GM19099 (cell line): ENCODE measurements around the gene IFNAR2.

Experiments
- POLR2A ChIP-seq: IDR thresholded peaks from 3 replicates; pipeline ENCODE4 v1.6.1; 2011; ENCODE audit warnings: low read depth; ENCODE audit not compliant: insufficient read length; ENCODE audit errors: extremely low read depth

IFNAR2 gene

DNA sequence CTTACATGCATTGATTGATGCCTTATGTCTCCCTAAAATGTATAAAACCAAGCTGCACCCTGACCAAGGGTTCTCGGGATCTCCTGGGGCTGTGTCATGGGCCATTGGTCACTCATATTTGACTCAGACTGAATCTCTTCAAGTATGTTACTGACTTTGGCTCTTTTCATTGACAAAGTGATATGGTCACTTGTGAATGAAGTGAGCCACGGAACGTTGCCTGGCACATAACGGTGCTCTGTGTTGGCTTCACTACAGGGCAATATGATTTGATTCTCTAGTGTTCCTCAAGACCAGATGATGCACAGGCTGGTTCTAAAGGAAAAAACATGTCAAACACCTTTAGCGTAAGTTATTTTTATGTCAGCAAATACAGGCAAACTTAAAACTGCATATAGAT lies 25.0 kb downstream of the IFNAR2 start:
- TF ChIP-seq POLR2A: no peak

- TF ChIP-seq POLR2A: no peak
These were observed 25.7 kb downstream of the IFNAR2 start for GRCh38 chr21:33255404-33255803.

DNA sequence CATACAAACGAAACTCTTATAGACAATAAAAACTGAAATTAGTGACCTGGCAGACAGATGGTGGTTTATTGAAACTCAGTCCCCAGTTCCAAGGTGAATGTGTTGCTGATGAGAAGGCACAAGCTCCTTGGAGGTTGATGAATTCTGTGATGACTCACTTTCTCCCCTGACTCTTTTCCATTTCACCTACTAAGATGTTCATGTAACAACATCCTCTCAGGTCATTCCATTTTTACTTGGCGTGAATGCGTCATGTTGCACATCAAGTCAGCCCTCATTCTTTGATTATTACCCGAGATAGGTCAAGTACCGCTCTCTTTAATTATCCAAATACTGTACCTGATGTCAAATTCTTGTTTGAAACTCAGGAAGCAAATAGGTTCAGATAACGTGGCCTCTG lies 26.3 kb downstream of the IFNAR2 start:
- TF ChIP-seq POLR2A: no peak

DNA sequence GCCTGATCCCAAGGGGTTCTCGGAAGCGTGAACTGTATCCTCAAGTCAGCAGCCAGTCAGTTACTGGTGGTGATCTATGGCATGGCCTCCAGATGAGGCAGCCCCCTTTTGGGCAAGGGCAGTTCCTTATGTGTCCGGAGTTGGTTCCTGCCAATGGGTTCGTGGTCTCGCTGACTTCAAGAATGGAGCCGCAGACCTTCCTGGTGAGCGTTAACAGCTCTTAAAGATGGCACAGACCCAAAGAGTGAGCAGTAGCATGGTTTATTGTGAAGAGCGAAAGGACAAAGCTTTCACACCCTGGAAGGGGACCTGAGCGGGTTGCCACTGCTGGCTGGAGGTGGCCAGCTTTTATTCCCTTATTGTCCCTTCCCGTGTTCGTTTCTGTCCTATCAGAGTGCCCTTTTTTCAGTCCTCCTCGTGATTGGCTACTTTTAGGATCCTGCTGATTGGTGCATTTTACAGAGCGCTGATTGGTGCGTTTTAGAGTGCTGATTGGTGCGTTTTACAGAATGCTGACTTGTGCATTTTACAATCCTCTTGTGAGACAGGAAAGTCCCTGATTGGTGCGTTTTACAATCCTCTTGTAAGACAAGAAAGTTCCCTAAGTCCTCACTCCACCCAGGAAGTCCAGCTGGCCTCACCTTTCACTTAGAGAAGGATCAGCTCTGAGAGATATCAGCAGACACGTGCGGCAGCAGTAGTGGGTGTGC lies 27.5 kb downstream of the IFNAR2 start:
- no peak for TF ChIP-seq POLR2A

GRCh38 chr21:33258475-33258874 lies 28.7 kb downstream of the IFNAR2 start:
- no peak for TF ChIP-seq POLR2A

- no peak for TF ChIP-seq POLR2A
These were observed 29.7 kb downstream of the IFNAR2 start for GRCh38 chr21:33259428-33259827.

DNA sequence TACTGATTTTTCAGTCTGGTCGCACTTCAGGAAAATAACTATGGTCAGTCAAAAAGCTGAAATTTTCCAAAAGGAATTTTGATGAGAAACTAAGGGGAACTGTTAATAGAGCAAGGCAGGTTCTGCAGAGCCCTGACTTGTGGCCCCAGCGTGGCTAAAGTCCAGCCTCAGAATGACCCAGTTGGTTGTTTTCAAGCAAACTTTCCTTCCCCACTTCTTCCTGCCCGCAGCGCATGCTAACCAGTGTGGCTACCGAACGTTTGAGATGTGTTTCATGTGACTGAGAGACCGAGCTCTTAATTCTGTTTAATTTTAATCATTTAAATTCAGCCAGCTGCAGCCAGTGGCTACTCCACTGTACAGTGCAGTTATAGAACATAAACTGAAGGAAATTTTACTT lies 30.3 kb downstream of the IFNAR2 start:
- TF ChIP-seq POLR2A: no peak

- no peak for TF ChIP-seq POLR2A
These were observed 31.9 kb downstream of the IFNAR2 start for GRCh38 chr21:33261635-33262034.

DNA sequence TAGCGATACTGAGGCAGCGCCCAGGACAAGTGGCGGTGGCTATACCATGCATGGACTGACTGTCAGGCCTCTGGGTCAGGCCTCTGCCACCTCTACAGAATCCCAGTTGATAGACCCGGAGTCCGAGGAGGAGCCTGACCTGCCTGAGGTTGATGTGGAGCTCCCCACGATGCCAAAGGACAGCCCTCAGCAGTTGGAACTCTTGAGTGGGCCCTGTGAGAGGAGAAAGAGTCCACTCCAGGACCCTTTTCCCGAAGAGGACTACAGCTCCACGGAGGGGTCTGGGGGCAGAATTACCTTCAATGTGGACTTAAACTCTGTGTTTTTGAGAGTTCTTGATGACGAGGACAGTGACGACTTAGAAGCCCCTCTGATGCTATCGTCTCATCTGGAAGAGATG lies 33.2 kb downstream of the IFNAR2 start:
- TF ChIP-seq POLR2A: no peak

- TF ChIP-seq POLR2A: no peak
These were observed 34.8 kb downstream of the IFNAR2 start for GRCh38 chr21:33264561-33264960.

DNA sequence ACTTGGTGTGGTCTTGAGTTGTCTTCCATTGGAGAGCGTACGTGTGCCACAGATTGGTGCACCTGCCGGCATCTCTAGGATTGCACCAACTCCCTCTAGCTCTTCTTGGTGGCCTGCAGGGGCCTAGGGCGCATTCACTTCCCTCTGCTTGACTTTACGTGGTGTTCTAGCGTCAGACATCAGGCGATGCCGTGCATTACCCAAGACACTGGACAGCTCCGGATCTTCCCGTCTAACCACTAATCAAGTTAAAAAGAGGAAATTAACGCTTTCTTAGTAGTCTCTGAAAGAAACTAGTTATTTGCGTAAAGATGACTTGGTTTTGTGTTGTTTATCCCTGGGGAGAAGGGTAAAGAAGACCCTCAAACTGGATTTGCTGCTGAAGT lies 35.9 kb downstream of the IFNAR2 start:
- no peak for TF ChIP-seq POLR2A

DNA sequence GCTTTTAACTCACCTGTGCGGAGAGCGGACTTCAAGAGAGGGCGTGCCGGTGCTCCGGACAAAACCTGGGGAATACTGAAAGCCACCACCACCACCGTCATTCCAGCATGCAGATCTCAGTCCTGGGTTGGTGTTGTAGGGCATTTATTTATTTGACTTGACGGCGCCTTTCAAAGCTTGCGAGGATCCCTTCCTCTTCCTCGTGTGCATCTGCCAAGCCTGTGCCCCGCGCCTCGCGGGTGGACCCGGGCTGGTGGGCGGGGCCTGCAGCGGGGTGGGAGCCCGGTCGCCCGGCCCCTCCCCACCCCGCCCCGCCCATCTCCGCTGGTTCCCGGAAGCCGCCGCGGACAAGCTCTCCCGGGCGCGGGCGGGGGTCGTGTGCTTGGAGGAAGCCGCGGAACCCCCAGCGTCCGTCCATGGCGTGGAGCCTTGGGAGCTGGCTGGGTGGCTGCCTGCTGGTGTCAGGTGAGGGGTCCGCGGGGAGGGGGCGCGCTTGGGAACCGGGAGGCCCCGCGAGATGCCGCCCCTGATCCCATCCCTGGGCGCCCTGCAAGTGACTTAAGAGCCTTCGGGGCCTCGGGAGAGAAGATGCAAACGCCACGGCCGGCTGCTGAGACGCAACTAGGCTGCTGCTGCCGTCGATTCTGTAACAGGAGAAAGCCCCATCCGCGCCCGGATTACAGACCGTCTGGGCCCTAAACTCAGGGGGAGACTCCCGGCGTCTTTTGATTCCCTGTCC lies 36.5 kb downstream of the IFNAR2 start, which contains the start of gene IL10RB:
Gene IL10RB (plus strand): TSS at position 318 of the 739 bp plus-strand sequence. CDS start 99 bp downstream, at position 417.
- peak; percentile 72 for TF ChIP-seq POLR2A

DNA sequence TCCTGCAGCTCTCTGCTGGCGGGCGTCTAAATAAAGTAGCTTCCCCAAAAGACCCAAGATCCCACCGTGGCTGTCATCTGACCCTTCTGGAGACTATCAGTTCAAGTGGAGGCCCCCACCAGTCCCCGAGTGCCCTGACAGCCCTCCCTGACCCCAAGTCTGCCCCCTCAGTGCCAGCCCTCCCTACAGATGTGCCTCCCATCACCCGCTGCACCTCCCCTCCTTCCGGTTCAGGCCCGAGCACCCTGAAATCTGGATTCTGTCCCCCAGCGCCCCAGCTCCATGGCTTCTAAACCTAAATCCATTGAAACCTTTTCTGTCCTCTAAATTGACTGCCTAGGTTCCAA lies 37.0 kb downstream of the IFNAR2 start:
- TF ChIP-seq POLR2A: no peak

- TF ChIP-seq POLR2A: no peak
These were observed 37.5 kb downstream of the IFNAR2 start for GRCh38 chr21:33267250-33267649.

DNA sequence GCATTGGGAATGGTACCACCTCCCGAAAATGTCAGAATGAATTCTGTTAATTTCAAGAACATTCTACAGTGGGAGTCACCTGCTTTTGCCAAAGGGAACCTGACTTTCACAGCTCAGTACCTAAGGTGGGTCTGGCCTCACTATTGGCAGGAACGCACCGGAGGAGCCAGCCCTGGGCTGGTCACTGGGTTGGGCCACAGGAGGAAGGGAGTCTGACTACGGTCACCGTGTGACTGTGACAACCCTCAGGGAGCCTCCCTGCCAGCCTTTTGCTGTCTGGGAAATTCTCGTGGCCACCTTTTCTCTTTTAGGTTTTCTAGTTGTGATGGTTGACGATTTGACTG lies 38.6 kb downstream of the IFNAR2 start:
- TF ChIP-seq POLR2A: no peak

- peak; percentile 33 for TF ChIP-seq POLR2A
These were observed 39.2 kb downstream of the IFNAR2 start for GRCh38 chr21:33268737-33269441.
